Stimulated activated CD8-positive, alpha-beta memory T cell treated with anti-CD3 and anti-CD28 coated beads, Interleukin-15, amount 100 ng/mL, for 48 hours (primary cell): ENCODE results near the gene SMIM45.

Source experiments
- DNase-seq, 2 donors: peaks; one replicate each; pipeline ENCODE4 v3.0.0-alpha.2; 2020; ENCODE audit warnings: low read depth in 2 of 2

SMIM45 gene

GRCh38 chr22:41969110-41969646 is 17.2 kb downstream of the SMIM45 start, which contains the start of gene SEPTIN3:
TSS of gene SEPTIN3 (plus strand) at chr22:41969443. CDS start at chr22:41971493, 2,050 bp downstream.
- no peak for DNase-seq

- DNase-seq = no peak
Observed at GRCh38 chr22:41970601-41971000, 18.7 kb downstream of the SMIM45 start.

- no peak for DNase-seq
Observed at GRCh38 chr22:41971431-41971830, 19.5 kb downstream of the SMIM45 start.

DNA sequence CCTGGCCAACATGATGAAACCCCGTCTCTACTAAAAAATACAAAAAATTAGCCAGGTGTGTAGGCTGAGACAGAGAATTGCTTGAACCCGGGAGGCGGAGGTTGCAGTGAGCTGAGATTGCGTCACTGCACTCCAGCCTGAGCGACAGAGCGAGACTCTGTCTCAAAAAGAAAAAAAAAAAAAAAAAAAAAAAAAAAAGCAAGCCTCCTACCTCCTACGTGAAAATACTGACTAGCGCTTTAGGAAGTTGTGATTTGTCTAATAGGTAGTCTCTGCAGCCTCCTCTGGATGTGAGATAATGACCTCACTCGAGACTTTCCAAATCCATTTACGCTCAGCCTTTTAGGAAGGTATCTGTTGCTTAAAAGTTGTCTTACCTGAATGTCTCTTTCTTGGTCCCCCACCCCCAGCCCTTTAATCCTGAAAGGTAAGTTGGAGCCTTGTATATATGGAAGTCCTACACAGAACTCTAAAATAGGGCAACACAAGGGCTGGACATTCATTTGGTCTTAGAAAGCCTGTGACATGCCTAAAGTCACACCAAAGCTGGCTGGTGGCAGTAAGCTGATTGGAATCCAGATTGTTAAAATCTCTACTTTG is 22.8 kb downstream of the SMIM45 start:
- no peak for DNase-seq

DNA sequence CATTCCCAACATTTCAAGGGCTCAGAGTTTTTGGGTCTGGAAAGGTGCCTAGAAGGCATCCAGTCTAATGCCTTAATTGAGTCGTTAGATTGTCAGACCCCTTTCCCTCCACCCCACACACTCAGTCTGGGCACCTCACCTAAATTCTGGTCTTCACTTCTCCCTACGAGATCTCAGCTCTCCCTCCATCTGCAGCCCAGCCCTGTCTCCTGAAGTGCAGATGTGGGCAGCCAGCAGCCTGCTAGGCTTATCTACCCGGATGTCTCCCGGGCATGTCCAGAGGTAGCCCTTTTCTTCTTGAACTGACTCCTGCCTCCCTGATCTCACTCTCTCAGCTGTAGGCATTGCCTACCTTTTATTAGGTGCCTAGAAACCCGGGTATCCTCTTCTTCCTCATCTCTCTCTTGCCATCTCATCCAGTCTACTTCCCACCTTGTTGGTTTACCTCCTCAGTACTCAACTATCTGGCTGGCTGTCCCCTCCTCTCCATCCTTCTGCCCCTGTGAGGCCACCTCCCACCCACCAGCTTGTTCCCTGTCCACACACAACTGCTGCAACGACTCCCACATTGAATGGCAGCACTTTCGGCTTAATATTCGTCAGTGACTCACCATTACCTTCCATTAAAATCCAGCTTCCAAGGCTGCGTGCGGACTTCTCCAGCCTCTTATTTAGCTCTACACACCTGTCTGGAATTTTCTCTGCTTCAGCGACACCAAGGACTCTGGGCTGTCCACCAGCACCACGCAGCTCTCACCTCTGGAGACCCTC is 23.5 kb downstream of the SMIM45 start:
- DNase-seq = no peak

GRCh38 chr22:41976070-41976901 is 24.3 kb downstream of the SMIM45 start:
- DNase-seq = peak in 1 of 2 donors; percentile 19

DNA sequence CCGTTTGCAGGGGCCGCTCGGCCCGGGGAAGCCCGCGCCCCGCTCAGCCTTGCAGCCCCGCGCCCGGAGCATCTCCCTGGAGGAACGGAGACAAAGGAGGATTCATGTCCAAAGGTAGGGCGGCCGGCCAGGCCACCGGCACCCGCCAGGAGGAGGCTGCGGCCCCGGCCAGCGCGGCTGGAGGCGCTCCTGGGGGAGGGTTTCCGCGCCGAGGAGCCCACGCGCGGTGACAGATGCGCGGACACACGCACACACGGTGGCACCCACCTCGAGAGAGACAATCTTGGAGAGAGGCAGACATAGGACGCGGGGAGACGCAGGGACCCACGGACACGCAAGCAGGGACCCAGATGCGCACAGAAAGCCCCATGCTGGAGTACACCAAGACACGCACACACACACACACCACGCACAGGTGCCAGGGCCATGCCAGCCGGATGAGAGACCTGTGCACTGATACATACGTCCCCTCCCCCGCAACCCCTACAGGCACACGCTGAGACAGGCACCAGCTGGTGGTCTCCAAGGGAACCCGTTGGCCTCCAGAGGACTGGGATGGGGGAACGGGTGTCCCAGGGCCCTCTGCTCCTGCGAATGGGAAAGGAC is 25.1 kb downstream of the SMIM45 start:
- no peak for DNase-seq

DNA sequence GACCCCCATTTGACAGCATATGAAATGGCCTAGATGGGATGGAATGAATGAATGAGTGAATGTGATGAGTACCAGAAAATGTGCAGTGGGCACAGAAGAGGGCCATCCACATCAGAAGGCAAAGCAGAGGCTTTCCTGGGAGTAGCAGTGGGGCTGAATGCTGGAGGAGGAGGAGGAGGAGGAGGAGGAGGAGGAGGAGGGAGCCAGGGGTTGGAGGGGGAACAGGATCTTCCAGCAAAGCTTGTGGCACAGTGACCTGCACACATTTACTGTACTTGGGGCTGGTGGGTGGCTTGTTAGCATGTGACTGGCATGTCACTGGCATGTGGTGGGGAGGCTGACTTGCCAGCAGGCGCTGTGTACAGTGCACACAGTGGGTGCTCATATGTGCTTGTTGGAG is 26.8 kb downstream of the SMIM45 start:
- no peak for DNase-seq

DNA sequence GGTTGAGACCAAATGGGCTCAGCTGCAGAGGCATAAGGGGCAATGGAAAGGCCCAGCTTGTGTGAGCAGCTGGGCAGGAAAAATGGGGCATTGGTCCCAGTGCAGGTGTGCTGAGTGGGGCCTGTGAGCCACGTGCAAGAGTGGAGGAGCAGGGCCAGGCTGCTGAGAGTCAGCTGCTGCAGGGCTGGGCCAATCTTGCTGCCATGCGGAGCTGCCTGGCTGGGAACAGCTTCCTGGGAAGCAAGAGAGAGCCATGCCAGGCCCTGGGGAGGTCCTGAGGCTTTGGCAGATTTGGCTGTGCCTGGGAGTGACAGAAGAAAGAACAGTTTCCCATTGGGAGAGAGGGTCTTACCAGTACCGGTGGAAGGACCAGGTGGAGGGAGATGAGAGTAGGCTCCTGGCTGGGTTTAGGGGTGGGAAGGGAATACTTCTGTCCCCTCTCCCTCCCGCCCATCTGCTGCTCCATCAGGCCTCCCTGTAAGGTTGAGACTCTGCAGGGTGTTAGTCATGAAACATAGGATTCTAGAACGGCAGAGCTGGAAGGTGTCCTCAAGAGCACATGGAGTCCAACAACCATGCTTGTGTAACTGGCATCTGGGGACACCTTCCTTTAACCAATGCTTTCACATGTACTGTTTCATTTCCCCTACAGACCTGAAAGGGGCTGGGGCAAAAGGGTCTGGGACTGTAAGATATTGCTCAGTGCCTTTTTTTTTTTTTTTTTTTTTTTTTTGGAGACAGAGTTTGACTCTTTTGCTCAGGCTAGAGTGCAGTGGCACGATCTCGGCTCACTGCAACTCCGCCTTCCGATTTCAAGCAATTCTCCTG is 27.7 kb downstream of the SMIM45 start:
- DNase-seq = no peak

DNA sequence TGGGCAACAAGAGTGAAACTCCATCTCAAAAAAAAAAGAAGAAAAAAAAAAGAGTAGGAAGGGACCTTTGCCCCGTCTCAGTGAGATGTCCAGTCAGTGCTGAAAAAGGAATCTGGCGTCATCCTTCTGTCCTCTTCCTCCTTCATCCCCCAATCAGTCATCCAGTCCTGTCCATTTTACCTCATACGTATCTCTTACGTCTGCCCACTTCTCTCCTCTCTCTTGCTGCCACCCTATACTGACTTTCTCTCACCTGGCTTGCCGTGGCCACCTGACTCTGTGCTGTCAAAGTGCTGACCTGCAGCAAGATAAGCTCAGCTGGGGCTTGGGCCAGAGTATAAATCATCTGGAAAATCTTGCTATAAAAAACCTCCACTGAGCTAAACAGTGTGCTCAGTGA is 30.9 kb downstream of the SMIM45 start:
- DNase-seq = no peak

GRCh38 chr22:41983513-41984405 is 31.8 kb downstream of the SMIM45 start:
- DNase-seq = no peak

GRCh38 chr22:41987276-41987675 is 35.3 kb downstream of the SMIM45 start:
- no peak for DNase-seq

DNA sequence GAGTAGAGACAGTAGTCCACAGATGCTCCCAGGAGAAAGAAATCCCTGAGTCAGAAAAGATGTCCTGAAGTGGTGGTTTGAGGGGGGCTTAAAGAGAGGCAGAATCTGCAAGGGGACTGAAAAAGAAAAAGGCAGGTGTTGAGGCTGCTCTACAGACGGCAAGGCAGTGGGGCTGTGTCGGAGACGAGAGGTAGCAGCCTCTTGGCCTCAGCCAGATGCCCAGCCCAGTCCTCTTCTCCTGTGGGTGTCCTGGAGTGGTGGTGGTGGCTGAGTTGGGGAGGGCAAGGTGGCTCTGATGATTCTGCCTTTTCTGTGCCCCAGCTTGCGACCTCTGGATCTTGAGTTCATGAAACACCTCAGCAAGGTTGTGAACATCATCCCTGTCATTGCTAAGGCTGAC is 37.3 kb downstream of the SMIM45 start:
- DNase-seq = no peak

- DNase-seq = no peak
Observed at GRCh38 chr22:41991111-41991510, 39.2 kb downstream of the SMIM45 start.

DNA sequence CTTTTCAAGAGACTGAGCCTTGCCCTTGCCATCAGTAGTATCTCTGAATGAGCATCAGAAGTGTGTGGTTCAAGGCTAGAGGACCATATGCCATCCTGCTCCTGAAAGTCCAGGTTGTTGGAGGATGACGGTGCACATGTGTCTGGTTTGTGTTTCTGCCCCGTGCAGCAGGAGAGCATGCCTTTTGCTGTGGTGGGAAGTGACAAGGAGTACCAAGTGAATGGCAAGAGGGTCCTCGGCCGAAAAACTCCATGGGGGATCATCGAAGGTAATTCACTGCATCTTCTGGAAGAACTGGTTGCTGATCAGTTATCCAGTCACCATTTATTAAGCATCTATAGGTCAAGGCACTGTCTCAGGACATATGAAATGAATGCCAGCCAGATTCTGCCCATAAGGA is 40.5 kb downstream of the SMIM45 start:
- no peak for DNase-seq

GRCh38 chr22:41995211-41995610 is 43.3 kb downstream of the SMIM45 start:
- DNase-seq = no peak

DNA sequence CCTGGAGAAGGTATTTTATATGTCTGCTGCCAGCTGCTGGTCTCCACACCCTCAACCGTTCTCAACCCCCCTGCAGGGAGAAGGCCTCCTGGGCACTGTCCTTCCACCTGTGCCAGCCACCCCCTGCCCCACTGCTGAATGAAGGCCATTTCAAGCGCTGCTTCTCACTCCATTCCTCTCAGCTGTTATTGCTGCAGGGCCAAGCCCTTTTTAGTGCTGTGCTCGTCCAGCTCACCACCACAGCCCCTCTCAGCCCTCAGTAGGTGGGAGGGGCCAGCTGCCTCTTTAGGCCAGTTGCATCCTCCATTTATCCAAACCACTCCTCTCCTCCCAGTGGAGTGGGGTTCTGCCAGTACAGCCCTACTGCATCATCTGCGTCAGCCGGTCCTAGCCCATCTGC is 44.9 kb downstream of the SMIM45 start:
- no peak for DNase-seq

GRCh38 chr22:41998361-41999261 is 46.7 kb downstream of the SMIM45 start, which contains the start of gene WBP2NL:
TSS of gene WBP2NL (plus strand) at chr22:41998788. CDS start at chr22:41998819, 31 bp downstream.
- peak; percentile 73 to 77 for DNase-seq

DNA sequence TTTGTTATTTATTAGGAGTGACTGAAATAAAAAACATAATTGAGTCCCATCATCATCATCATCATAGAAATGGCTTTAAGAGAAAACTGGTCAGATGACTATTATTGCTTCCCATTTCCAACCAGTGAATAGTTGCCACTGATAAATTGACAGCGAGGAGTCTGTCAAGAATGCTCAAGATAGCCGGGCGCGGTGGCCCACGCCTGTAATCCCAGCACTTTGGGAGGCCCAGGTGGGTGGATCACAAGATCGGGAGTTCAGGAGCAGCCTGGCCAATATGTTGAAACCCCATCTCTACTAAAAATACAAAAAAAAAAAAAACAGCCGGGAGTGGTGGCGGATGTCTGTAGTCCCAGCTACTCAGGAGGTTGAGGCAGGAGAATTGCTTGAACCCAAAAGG is 48.5 kb downstream of the SMIM45 start:
- no peak for DNase-seq
